GM10266 (cell line): ENCODE results near the gene ABCA10.
"Not testable (repeated sequence)": the region's sequence is repeated elsewhere in the genome, so short reads cannot be mapped to it uniquely, and the experiment has no call there.

Experiments used
- DNase-seq: peaks from one replicate; pipeline ENCODE4 v3.0.0; 2012; ENCODE audit errors: extremely low spot score
- CTCF ChIP-seq: IDR thresholded peaks from 2 replicates; pipeline ENCODE4 v1.5.1; 2012; ENCODE audit warnings: mild to moderate bottlenecking, low read depth; ENCODE audit not compliant: control insufficient read depth, insufficient read depth; ENCODE audit errors: missing control alignments

The ABCA10 gene

GRCh38 chr17:69179227-69179952 lies 49.2 kb downstream of the ABCA10 start:
- no peak for DNase-seq
- no peak for TF ChIP-seq CTCF

GRCh38 chr17:69176457-69176795 lies 52.2 kb downstream of the ABCA10 start:
- no peak for TF ChIP-seq CTCF
- no peak for DNase-seq

- no peak for DNase-seq
- TF ChIP-seq CTCF = no peak
These were observed 52.8 kb downstream of the ABCA10 start for GRCh38 chr17:69175625-69176456.

- TF ChIP-seq CTCF = no peak
These were observed 53.4 kb downstream of the ABCA10 start for GRCh38 chr17:69175262-69175624.

GRCh38 chr17:69173118-69173517 lies 55.5 kb downstream of the ABCA10 start:
- no peak for TF ChIP-seq CTCF
- no peak for DNase-seq

More at GRCh38 chr17:69175262-69175624, 53.4 kb downstream of the ABCA10 start:
- no peak for DNase-seq

- no peak for TF ChIP-seq CTCF
- no peak for DNase-seq
These were observed 58.2 kb downstream of the ABCA10 start for GRCh38 chr17:69170377-69170776.

GRCh38 chr17:69168642-69169041 lies 60.0 kb downstream of the ABCA10 start:
- DNase-seq = not testable (repeated sequence)
